B cell (primary cell): ENCODE measurements around the gene GCH1.

Experiments used
- EZH2 ChIP-seq: IDR thresholded peaks from 2 replicates; pipeline ENCODE4 v1.6.1; 2012; ENCODE audit warnings: borderline replicate concordance, low read depth, mild to moderate bottlenecking, moderate library complexity, low read length; ENCODE audit not compliant: insufficient read depth, poor library complexity, severe bottlenecking
- TF ChIP-seq, protein P1 (sequence below): fragments of 200-600 bp; IDR thresholded peaks from one replicate; pipeline ENCODE4 v1.8.0; 2022; ENCODE audit warnings: antibody characterized with exemption, mild to moderate bottlenecking

DNA sequence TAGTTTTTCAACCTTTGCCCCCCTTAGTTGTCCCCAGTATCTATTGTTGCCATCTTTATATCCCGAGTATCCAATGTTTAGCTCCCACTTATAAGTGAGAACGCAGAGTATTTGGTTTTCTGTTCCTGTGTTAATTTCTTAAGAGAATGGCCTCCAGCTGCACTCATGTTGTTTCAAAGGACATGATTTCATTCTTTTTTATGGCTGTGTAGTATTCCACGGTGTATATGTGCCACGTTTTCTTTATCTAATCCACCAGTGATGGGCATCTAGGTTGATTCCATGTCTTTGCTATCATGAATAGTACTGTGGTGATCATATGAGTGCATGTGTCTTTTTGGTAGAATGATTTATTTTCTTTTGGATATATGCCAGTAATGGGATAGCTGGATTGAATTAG is 72.0 kb downstream of the GCH1 start:
- TF ChIP-seq, protein P1, sequence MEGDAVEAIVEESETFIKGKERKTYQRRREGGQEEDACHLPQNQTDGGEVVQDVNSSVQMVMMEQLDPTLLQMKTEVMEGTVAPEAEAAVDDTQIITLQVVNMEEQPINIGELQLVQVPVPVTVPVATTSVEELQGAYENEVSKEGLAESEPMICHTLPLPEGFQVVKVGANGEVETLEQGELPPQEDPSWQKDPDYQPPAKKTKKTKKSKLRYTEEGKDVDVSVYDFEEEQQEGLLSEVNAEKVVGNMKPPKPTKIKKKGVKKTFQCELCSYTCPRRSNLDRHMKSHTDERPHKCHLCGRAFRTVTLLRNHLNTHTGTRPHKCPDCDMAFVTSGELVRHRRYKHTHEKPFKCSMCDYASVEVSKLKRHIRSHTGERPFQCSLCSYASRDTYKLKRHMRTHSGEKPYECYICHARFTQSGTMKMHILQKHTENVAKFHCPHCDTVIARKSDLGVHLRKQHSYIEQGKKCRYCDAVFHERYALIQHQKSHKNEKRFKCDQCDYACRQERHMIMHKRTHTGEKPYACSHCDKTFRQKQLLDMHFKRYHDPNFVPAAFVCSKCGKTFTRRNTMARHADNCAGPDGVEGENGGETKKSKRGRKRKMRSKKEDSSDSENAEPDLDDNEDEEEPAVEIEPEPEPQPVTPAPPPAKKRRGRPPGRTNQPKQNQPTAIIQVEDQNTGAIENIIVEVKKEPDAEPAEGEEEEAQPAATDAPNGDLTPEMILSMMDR: no peak
- TF ChIP-seq EZH2: no peak
